Middle frontal gyrus (tissue), 1 donor: ENCODE results near the gene TSPAN11.
"Not testable (repeated sequence)": the region's sequence is repeated elsewhere in the genome, so short reads cannot be mapped to it uniquely, and the experiment has no call there.

Experiments used
- DNase-seq: peaks from one replicate; pipeline ENCODE4 v3.0.0-alpha.2; 2015; ENCODE audit warnings: low spot score; ENCODE audit errors: extremely low spot score

TSPAN11 gene

GRCh38 chr12:31018790-31019505, 92.4 kb downstream of the TSPAN11 start:
- no peak for DNase-seq

- no peak for DNase-seq
Measured at GRCh38 chr12:31019561-31019960, 93.0 kb downstream of the TSPAN11 start.

- no peak for DNase-seq
Measured at GRCh38 chr12:31019976-31020375, 93.4 kb downstream of the TSPAN11 start.

- DNase-seq = no peak
Measured at GRCh38 chr12:31020385-31021166, 94.0 kb downstream of the TSPAN11 start.

GRCh38 chr12:31021181-31021580, 94.6 kb downstream of the TSPAN11 start:
- DNase-seq = no peak

- no peak for DNase-seq
Measured at GRCh38 chr12:31021809-31022494, 95.4 kb downstream of the TSPAN11 start.

GRCh38 chr12:31023271-31023724, 96.8 kb downstream of the TSPAN11 start:
- no peak for DNase-seq

- DNase-seq = no peak
Measured at GRCh38 chr12:31026202-31026601, 99.7 kb downstream of the TSPAN11 start.

- not testable (repeated sequence) for DNase-seq
Measured at GRCh38 chr12:31027006-31027405, 100.5 kb downstream of the TSPAN11 start.

- DNase-seq = no peak
Measured at GRCh38 chr12:31029468-31029867, 102.9 kb downstream of the TSPAN11 start.

- DNase-seq = peak; percentile 31
Measured at GRCh38 chr12:31029916-31030562, 103.5 kb downstream of the TSPAN11 start.

GRCh38 chr12:31031951-31032335, 105.4 kb downstream of the TSPAN11 start:
- no peak for DNase-seq

GRCh38 chr12:31033146-31033545, 106.6 kb downstream of the TSPAN11 start:
- DNase-seq = no peak

- no peak for DNase-seq
Measured at GRCh38 chr12:31033681-31034080, 107.1 kb downstream of the TSPAN11 start.

- no peak for DNase-seq
Measured at GRCh38 chr12:31034372-31034771, 107.8 kb downstream of the TSPAN11 start.

GRCh38 chr12:31035226-31035625, 108.7 kb downstream of the TSPAN11 start:
- DNase-seq = no peak

GRCh38 chr12:31035967-31036665, 109.6 kb downstream of the TSPAN11 start:
- DNase-seq = no peak

GRCh38 chr12:31037028-31037427, 110.5 kb downstream of the TSPAN11 start:
- no peak for DNase-seq

- no peak for DNase-seq
Measured at GRCh38 chr12:31037931-31038330, 111.4 kb downstream of the TSPAN11 start.

GRCh38 chr12:31041033-31041564, 114.6 kb downstream of the TSPAN11 start:
- no peak for DNase-seq
